ENCODE measurements around the gene GRK5.

DNA sequence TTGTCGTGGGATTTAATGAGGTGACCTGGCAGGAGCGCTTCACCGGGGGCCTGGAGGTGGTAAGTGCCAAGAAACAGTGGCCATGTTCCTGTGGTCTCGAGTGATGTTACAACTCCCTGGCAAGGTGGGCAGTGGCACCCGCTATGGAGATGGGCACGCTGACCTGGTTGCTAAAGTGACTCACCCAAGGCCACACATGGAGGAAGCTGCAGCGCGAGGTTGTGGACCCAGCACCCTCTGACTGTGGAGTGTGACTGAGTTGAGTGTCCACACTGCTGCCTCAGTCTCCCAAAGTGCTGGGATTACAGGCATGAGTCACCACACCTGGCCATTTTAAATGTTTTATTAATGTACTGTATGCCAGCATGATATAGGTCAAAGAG is 261.9 kb downstream of the GRK5 start:
- TF ChIP-seq, protein P1, sequence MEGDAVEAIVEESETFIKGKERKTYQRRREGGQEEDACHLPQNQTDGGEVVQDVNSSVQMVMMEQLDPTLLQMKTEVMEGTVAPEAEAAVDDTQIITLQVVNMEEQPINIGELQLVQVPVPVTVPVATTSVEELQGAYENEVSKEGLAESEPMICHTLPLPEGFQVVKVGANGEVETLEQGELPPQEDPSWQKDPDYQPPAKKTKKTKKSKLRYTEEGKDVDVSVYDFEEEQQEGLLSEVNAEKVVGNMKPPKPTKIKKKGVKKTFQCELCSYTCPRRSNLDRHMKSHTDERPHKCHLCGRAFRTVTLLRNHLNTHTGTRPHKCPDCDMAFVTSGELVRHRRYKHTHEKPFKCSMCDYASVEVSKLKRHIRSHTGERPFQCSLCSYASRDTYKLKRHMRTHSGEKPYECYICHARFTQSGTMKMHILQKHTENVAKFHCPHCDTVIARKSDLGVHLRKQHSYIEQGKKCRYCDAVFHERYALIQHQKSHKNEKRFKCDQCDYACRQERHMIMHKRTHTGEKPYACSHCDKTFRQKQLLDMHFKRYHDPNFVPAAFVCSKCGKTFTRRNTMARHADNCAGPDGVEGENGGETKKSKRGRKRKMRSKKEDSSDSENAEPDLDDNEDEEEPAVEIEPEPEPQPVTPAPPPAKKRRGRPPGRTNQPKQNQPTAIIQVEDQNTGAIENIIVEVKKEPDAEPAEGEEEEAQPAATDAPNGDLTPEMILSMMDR (IDR thresholded peaks at IDR 0.05; ENCODE audit: low read depth, low read length) = no peak
- TF ChIP-seq POLR2A (IDR thresholded peaks at IDR 0.05; ENCODE audit: extremely low read depth, insufficient read length) = no peak
